Brain microvascular endothelial cell (primary cell): ENCODE results near the gene COPZ1.

Experiments
- DNase-seq: peaks from one replicate; pipeline ENCODE4 v3.0.0-alpha.2; 2020
- H3K27ac ChIP-seq: fragments of 250-450 bp; sonication (Bioruptor Pico); 2 replicates; pipeline ENCODE4 v1.5.1; 2020; ENCODE audit warnings: mild to moderate bottlenecking, moderate library complexity
- H3K27me3 ChIP-seq: fragments of 250-450 bp; sonication (Bioruptor Pico); replicated peaks from 2 replicates; pipeline ENCODE4 v1.5.1; 2020; ENCODE audit warnings: mild to moderate bottlenecking
- H3K36me3 ChIP-seq: fragments of 250-450 bp; sonication (Bioruptor Pico); replicated peaks from 2 replicates; pipeline ENCODE4 v1.5.1; 2020; ENCODE audit warnings: mild to moderate bottlenecking
- H3K4me3 ChIP-seq: 2 replicates; pipeline ENCODE4 v1.5.1; 2011; ENCODE audit warnings: low read depth, mild to moderate bottlenecking, control low read depth, low read length, moderate library complexity
- in situ Hi-C: cut with HindIII; loops from 2 replicates; pipeline ENCODE4 v1.10.0; 2017; ENCODE audit warnings: low sequenced_read_pairs, low pct_ligation_motif_present
- TF ChIP-seq, protein P1 (sequence below): IDR thresholded peaks from 2 replicates; pipeline ENCODE4 v1.5.1; 2011; ENCODE audit warnings: low read depth, mild to moderate bottlenecking, moderate library complexity, low read length, control low read depth, inconsistent platforms; ENCODE audit errors: missing control alignments

COPZ1 gene

DNA sequence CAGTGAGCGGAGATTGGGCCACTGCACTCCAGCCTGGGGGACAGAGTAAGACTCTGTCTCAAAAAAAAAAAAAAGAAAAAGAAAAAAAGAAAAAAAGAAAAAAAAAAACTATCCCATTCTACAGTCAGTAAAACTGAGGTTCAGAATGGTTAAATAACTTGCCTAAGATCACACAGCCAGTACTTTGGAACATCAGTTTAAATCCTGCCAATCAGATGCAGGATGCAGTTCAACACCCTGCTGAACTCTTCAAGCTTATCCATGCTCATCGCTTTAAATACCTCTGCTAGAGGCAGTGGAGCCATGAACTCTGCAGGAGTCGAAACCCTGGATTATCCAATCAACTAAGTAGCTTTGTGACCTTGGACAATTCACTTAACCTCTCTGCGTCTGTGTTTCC lies 56.2 kb downstream of the COPZ1 start:
- DNase-seq = no peak
- in situ Hi-C loops = no loop called here
- TF ChIP-seq, protein P1, sequence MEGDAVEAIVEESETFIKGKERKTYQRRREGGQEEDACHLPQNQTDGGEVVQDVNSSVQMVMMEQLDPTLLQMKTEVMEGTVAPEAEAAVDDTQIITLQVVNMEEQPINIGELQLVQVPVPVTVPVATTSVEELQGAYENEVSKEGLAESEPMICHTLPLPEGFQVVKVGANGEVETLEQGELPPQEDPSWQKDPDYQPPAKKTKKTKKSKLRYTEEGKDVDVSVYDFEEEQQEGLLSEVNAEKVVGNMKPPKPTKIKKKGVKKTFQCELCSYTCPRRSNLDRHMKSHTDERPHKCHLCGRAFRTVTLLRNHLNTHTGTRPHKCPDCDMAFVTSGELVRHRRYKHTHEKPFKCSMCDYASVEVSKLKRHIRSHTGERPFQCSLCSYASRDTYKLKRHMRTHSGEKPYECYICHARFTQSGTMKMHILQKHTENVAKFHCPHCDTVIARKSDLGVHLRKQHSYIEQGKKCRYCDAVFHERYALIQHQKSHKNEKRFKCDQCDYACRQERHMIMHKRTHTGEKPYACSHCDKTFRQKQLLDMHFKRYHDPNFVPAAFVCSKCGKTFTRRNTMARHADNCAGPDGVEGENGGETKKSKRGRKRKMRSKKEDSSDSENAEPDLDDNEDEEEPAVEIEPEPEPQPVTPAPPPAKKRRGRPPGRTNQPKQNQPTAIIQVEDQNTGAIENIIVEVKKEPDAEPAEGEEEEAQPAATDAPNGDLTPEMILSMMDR = no peak
- Histone ChIP-seq H3K36me3 (no peaks in the 10 kb centered on the region), H3K27me3 (no peaks in the 10 kb centered on the region), H3K27ac (no peak overlapping the region), H3K4me3 (no peak overlapping the region)

DNA sequence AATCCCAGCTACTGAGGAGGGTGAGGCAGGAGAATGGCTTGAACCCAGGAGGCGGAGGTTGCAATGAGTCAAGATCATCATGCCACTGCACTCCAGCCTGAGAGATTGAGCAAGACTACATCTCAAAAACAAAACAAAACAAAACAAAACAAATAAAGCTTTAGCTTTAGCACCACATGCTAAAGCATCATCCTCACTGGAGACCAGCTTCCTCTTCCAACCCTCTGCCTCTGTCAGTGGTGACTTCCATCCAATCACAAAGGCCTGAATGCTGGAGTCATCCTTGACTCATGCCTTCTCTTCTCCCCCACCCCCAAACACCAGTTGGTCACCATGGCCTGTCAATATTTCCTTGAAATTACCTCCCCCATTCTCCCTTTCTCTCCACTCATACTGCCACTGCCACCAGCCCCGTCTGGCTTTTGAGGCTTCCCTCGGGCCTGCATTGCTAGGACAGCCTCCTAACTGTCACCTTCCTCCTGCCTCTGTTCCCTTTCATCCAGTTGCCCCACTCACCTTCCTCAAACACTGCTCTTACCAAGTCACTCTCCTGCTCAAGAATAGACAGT lies 58.2 kb downstream of the COPZ1 start:
- in situ Hi-C loops = no loop called here
- peak; percentile 89 for DNase-seq

GRCh38 chr12:54384591-54385041 lies 59.7 kb downstream of the COPZ1 start, which contains the start of gene ZNF385A:
ZNF385A (minus strand) TSS chr12:54384733; CDS start chr12:54384514, 219 bp downstream.
- no peaks in the 10 kb centered on the region for H3K36me3 ChIP-seq
- H3K27me3 ChIP-seq = no peaks in the 10 kb centered on the region
- no peak within 1 kb of the TSS for H3K4me3 ChIP-seq

More for the DNA sequence above, 58.2 kb downstream of the COPZ1 start:
- H3K36me3 ChIP-seq = no peaks in the 10 kb centered on the region
- TF ChIP-seq, protein P1 = no peak
- H3K27ac ChIP-seq = peak overlapping the region; percentile 14
- H3K27me3 ChIP-seq = no peaks in the 10 kb centered on the region
- H3K4me3 ChIP-seq = no peak overlapping the region

GRCh38 chr12:54385251-54385914 lies 60.5 kb downstream of the COPZ1 start:
- TF ChIP-seq, protein P1 = no peak
- Histone ChIP-seq H3K4me3 (no peak overlapping the region), H3K27ac (no peak overlapping the region), H3K36me3 (no peaks in the 10 kb centered on the region), H3K27me3 (no peaks in the 10 kb centered on the region)
- DNase-seq = no peak
- in situ Hi-C loops = no loop called here

More at GRCh38 chr12:54384591-54385041, 59.7 kb downstream of the COPZ1 start, which contains the start of gene ZNF385A:
- TF ChIP-seq, protein P1 = no peak
- no peak for DNase-seq
- in situ Hi-C loops = no loop called here
- H3K27ac ChIP-seq = peak within 1 kb of the TSS; percentile 14

DNA sequence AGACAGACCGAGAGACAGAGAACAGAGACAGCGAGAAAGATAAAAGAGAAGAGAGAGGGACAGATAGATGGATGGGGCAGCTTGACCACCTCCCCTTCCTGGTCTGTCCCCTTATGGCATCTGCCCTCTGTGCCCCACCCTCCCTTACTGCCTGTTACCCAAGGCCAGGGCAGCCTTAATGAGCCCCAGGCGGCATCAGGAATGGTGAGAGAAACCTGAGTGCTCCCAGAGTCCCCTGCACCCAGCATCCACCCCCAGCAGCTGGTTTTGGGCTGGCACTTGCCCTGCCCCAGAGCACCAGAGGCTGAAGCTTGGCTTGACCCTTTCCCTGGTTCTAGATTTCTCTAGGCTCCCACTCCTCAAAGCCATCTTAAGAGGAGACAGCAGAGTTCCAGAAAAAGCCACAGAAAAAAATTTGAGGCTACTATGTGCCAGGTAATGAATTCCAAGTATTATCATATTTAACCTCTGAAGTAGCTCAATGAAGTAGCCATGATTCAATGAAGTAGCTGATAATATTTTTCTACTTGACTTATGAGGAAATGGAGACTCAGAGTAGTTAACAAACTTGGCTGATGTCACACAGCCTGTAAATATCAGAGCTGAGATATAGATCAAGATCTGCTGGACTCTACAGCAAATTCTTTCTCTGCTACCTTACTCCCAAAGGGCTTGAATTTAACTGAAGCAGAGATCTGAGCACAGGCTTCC lies 61.6 kb downstream of the COPZ1 start:
- H3K36me3 ChIP-seq = no peaks in the 10 kb centered on the region
- H3K4me3 ChIP-seq = no peak overlapping the region
- no peak overlapping the region for H3K27ac ChIP-seq
- no peaks in the 10 kb centered on the region for H3K27me3 ChIP-seq
- DNase-seq = no peak
- in situ Hi-C loops = no loop called here
- TF ChIP-seq, protein P1 = no peak
